NOMO-1 treated with DMSO at 0.1 percent for 48 hours (cell line): ENCODE results near the gene SMIM35.

Experiments
- DNase-seq: peaks from one replicate; lab custom pipeline; 2025; ENCODE audit not compliant: unreplicated experiment; lab: John Stamatoyannopoulos, UW

Gene SMIM35

GRCh38 chr11:118046051-118046963, 40.5 kb downstream of the SMIM35 start:
- DNase-seq = no peak

GRCh38 chr11:118045191-118045590, 41.6 kb downstream of the SMIM35 start:
- DNase-seq = no peak

GRCh38 chr11:118042796-118043195, 44.0 kb downstream of the SMIM35 start:
- no peak for DNase-seq

GRCh38 chr11:118042141-118042540, 44.6 kb downstream of the SMIM35 start:
- DNase-seq = no peak

- no peak for DNase-seq
Observed at GRCh38 chr11:118033443-118033842, 53.3 kb downstream of the SMIM35 start.

- DNase-seq = no peak
Observed at GRCh38 chr11:118028626-118029025, 58.1 kb downstream of the SMIM35 start.

GRCh38 chr11:118027694-118028093, 59.1 kb downstream of the SMIM35 start:
- no peak for DNase-seq

GRCh38 chr11:118021146-118021545, 65.6 kb downstream of the SMIM35 start:
- no peak for DNase-seq

- no peak for DNase-seq
Observed at GRCh38 chr11:118018401-118018800, 68.4 kb downstream of the SMIM35 start.

GRCh38 chr11:118017631-118018315, 69.0 kb downstream of the SMIM35 start:
- no peak for DNase-seq

GRCh38 chr11:118017111-118017510, 69.7 kb downstream of the SMIM35 start:
- no peak for DNase-seq

GRCh38 chr11:118016104-118016503, 70.7 kb downstream of the SMIM35 start:
- peak; percentile 65 for DNase-seq

GRCh38 chr11:118015385-118015841, 71.3 kb downstream of the SMIM35 start:
- DNase-seq = no peak

GRCh38 chr11:118014022-118014421, 72.7 kb downstream of the SMIM35 start:
- no peak for DNase-seq

GRCh38 chr11:118012083-118012669, 74.6 kb downstream of the SMIM35 start:
- DNase-seq = peak; percentile 77

GRCh38 chr11:118010738-118011461, 75.9 kb downstream of the SMIM35 start:
- peak; percentile 98 for DNase-seq

GRCh38 chr11:118009864-118010737, 76.7 kb downstream of the SMIM35 start:
- DNase-seq = no peak

GRCh38 chr11:118008271-118008911, 78.4 kb downstream of the SMIM35 start:
- DNase-seq = peak; percentile 58

GRCh38 chr11:118007563-118008270, 79.0 kb downstream of the SMIM35 start:
- DNase-seq = peak; percentile 44
